Skeletal muscle satellite cell (primary cell): ENCODE measurements around the gene SEMA6D.

Source experiments
- H3K27me3 ChIP-seq: 2 replicates; pipeline ENCODE4 v1.7.0; 2013; ENCODE audit warnings: low read length; ENCODE audit not compliant: control insufficient read depth, insufficient read depth
- H3K36me3 ChIP-seq: 2 replicates; pipeline ENCODE4 v1.7.0; 2013; ENCODE audit warnings: mild to moderate bottlenecking, control low read depth, low read length; ENCODE audit not compliant: insufficient read depth
- H3K4me1 ChIP-seq: 2 replicates; pipeline ENCODE4 v1.7.0; 2013; ENCODE audit warnings: low read length; ENCODE audit not compliant: control insufficient read depth, insufficient read depth
- H3K4me2 ChIP-seq: 2 replicates; pipeline ENCODE4 v1.7.0; 2013; ENCODE audit warnings: mild to moderate bottlenecking, low read length
- H3K4me3 ChIP-seq: 2 replicates; pipeline ENCODE4 v1.7.0; 2013; ENCODE audit warnings: low read length
- H3K9ac ChIP-seq: 2 replicates; pipeline ENCODE4 v1.7.0; 2013; ENCODE audit warnings: mild to moderate bottlenecking, low read depth, low read length, moderate library complexity
- H3K9me3 ChIP-seq: replicated peaks from 2 replicates; pipeline ENCODE4 v1.7.0; 2013; ENCODE audit warnings: mild to moderate bottlenecking, control low read depth, low read length

The SEMA6D gene

DNA sequence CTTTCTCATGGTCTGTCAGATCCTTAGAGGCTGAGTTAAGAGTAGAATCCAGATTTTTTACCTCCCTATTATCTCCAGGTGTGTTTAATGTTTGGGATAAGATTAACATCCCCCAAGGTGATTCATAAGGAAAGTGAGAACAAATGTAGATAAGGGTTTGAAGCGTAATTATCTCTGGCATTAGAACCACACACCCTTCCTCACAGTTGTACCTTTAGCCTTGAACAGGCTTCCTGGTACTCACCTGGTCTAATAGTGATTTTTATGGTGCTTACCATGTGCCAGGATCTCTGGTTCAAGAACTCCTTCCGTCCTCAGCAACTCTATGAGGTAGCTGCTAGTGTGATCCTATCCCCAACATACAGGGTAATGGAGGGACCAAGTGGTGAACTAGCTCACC is 27.7 kb downstream of the SEMA6D start:
- no peak overlapping the region for H3K9ac ChIP-seq
- H3K27me3 ChIP-seq = no peaks in the 10 kb centered on the region
- no peak overlapping the region for H3K4me2 ChIP-seq
- no peak overlapping the region for H3K4me3 ChIP-seq
- peaks cover 6% of the 10 kb centered on the region for H3K4me1 ChIP-seq
- H3K9me3 ChIP-seq = no peaks in the 10 kb centered on the region
- H3K36me3 ChIP-seq = no peaks in the 10 kb centered on the region

DNA sequence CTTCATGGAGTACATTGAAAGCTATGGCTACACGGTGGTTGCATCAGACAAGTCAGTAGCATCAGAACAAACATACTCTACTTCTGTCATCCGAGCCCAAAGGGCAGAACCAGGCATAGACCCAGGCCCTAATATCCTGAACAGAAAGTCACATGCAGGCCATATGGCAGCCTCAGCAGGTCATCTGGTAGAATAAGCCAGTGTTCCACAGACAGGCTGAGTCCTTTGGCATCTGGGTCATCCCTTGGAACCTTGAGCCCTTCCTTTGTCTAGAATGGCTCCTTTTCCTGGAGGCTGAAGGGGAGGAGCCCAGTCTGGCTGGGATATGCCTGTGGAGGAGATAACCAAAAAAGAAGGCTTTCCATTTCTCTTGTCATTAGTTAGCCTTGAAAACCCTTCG is 29.2 kb downstream of the SEMA6D start:
- H3K27me3 ChIP-seq = no peaks in the 10 kb centered on the region
- H3K36me3 ChIP-seq = no peaks in the 10 kb centered on the region
- H3K4me3 ChIP-seq = no peak overlapping the region
- H3K9me3 ChIP-seq = no peaks in the 10 kb centered on the region
- no peak overlapping the region for H3K9ac ChIP-seq
- H3K4me2 ChIP-seq = no peak overlapping the region
- peaks cover 19% of the 10 kb centered on the region for H3K4me1 ChIP-seq

DNA sequence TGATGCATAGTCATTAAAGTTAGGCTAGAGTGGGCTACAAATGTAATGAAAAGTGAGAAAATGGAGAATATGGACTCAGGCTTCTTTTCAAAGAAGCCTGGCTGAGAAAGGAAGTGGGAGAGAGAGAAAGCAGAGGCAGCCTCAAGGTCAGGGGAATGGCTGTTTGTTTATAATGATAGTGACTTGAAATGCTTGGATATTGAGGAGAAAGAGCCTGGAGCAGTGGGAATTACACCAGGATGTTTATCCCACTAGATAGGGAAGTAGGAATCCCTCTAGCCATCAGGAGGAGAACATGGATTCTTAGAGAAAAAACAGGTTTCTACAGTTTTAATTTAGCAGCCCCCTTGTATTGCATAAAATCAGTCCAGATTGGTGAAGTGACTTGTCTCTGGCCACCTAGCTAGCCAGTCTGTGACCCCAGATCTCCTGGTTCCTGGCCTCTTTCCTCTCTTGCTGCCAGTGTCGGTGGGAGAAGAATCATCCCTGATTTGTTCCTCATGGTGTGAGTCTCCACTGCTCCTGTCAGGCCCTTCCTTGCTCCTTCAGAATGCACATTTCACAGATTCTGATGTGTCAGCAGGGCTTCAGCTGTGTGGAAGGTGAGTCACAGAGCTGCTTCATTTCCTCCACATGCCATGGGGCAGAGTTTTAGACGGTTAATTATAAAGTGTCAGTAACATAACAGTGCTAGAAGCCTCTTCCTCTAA is 32.9 kb downstream of the SEMA6D start:
- H3K27me3 ChIP-seq = no peaks in the 10 kb centered on the region
- no peak overlapping the region for H3K4me3 ChIP-seq
- H3K9me3 ChIP-seq = peaks cover 7% of the 10 kb centered on the region
- peak overlapping the region; percentile 21 for H3K9ac ChIP-seq
- H3K36me3 ChIP-seq = no peaks in the 10 kb centered on the region
- peaks cover 19% of the 10 kb centered on the region for H3K4me1 ChIP-seq
- no peak overlapping the region for H3K4me2 ChIP-seq

DNA sequence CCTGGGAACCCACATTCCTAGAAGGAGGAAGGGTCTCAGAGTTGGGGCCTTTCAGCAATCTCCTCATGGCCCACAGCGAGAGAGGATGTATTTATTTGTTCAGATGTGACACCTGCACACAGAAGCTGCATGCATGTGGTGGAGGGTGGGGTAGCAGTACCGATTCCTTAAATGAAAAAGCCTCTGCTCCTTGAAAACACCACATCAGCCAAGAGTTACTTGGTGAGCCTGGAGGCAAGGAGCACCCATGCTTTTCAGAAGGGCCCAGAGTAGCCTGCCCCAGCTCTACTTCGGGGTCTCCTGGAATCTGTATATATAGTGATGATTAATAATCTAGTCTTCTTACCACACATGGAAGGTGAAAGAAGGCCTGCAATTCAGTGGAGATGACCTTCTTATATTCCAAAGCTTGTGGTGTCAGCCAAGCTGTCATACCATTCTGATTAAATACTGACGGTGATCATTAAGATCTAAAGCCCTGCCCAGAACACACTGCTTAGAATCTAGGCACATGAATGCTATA is 33.5 kb downstream of the SEMA6D start:
- Histone ChIP-seq H3K9ac (no peak overlapping the region), H3K4me3 (no peak overlapping the region), H3K4me2 (no peak overlapping the region), H3K27me3 (no peaks in the 10 kb centered on the region), H3K36me3 (no peaks in the 10 kb centered on the region), H3K9me3 (peaks cover 7% of the 10 kb centered on the region), H3K4me1 (peaks cover 19% of the 10 kb centered on the region)

GRCh38 chr15:47753591-47753990 is 36.3 kb downstream of the SEMA6D start:
- no peak overlapping the region for H3K9ac ChIP-seq
- H3K4me2 ChIP-seq = no peak overlapping the region
- no peak overlapping the region for H3K4me3 ChIP-seq
- peaks cover 7% of the 10 kb centered on the region for H3K9me3 ChIP-seq
- no peaks in the 10 kb centered on the region for H3K36me3 ChIP-seq
- no peaks in the 10 kb centered on the region for H3K27me3 ChIP-seq
- peaks cover 30% of the 10 kb centered on the region for H3K4me1 ChIP-seq

GRCh38 chr15:47754312-47754711 is 37.0 kb downstream of the SEMA6D start:
- Histone ChIP-seq H3K4me2 (no peak overlapping the region), H3K9ac (no peak overlapping the region), H3K36me3 (no peaks in the 10 kb centered on the region), H3K27me3 (no peaks in the 10 kb centered on the region), H3K9me3 (peaks cover 7% of the 10 kb centered on the region), H3K4me3 (no peak overlapping the region), H3K4me1 (peaks cover 30% of the 10 kb centered on the region)

- no peak overlapping the region for H3K9ac ChIP-seq
- H3K4me2 ChIP-seq = no peak overlapping the region
- H3K9me3 ChIP-seq = peaks cover 7% of the 10 kb centered on the region
- peaks cover 15% of the 10 kb centered on the region for H3K4me1 ChIP-seq
- no peaks in the 10 kb centered on the region for H3K27me3 ChIP-seq
- H3K36me3 ChIP-seq = no peaks in the 10 kb centered on the region
- H3K4me3 ChIP-seq = no peak overlapping the region
These were observed 38.6 kb downstream of the SEMA6D start for GRCh38 chr15:47755941-47756340.

GRCh38 chr15:47756872-47757271 is 39.6 kb downstream of the SEMA6D start:
- no peak overlapping the region for H3K4me3 ChIP-seq
- H3K27me3 ChIP-seq = no peaks in the 10 kb centered on the region
- H3K36me3 ChIP-seq = no peaks in the 10 kb centered on the region
- H3K9ac ChIP-seq = no peak overlapping the region
- peaks cover 7% of the 10 kb centered on the region for H3K9me3 ChIP-seq
- no peak overlapping the region for H3K4me2 ChIP-seq
- peaks cover 12% of the 10 kb centered on the region for H3K4me1 ChIP-seq

DNA sequence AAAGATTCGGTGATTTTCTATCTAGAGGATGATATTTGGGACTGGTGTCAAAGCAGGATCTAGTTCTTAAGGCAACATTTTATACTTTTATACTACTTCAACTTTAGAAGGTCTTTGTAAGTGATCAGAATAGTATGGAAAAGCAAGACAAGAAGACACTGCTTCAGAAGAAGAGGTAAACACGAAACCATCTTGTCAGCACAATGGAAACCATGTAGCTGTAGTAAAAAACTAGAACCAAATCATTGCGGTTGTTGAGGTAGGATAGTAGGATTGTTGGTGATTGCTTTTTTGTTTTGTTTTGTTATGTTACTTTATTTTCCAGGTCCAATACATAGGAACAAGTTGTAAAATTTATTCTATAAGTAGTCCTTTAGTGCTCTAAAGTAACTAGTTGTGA is 40.0 kb downstream of the SEMA6D start:
- peaks cover 12% of the 10 kb centered on the region for H3K4me1 ChIP-seq
- no peaks in the 10 kb centered on the region for H3K27me3 ChIP-seq
- no peak overlapping the region for H3K9ac ChIP-seq
- H3K9me3 ChIP-seq = peaks cover 7% of the 10 kb centered on the region
- H3K36me3 ChIP-seq = no peaks in the 10 kb centered on the region
- no peak overlapping the region for H3K4me3 ChIP-seq
- no peak overlapping the region for H3K4me2 ChIP-seq

DNA sequence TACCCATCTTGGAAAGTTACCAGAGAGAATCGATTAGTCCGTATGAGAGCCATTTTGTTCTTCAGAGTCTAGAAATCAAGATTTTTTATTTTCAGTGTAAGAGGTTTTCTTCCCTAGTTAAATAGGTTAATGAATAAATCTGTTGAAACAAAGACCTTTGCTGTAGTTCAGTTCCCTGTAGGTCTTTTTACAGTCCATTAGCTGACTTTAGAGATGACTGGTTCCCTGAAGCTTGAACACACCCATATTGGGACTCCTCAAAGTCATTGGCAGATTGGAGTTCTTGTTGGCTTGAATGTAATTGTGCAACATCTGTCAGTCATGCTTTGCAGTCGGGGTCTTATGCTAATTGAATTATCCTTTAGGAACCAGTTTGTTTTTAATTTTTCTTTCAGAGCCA is 45.3 kb downstream of the SEMA6D start:
- H3K9me3 ChIP-seq = no peaks in the 10 kb centered on the region
- no peaks in the 10 kb centered on the region for H3K27me3 ChIP-seq
- no peak overlapping the region for H3K4me3 ChIP-seq
- H3K4me2 ChIP-seq = no peak overlapping the region
- no peak overlapping the region for H3K9ac ChIP-seq
- no peaks in the 10 kb centered on the region for H3K4me1 ChIP-seq
- H3K36me3 ChIP-seq = no peaks in the 10 kb centered on the region

DNA sequence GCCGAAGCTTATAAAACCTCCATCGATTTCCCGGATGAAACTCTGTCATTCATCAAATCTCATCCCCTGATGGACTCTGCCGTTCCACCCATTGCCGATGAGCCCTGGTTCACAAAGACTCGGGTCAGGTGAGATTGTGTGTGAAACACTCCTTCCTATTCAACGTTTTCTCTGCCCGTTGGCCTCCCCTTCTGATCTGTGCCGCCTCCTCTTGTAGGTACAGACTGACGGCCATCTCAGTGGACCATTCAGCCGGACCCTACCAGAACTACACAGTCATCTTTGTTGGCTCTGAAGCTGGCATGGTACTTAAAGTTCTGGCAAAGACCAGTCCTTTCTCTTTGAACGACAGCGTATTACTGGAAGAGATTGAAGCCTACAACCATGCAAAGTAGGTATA is 47.4 kb downstream of the SEMA6D start:
- Histone ChIP-seq H3K9me3 (no peaks in the 10 kb centered on the region), H3K36me3 (no peaks in the 10 kb centered on the region), H3K4me1 (no peaks in the 10 kb centered on the region), H3K4me2 (no peak overlapping the region), H3K27me3 (no peaks in the 10 kb centered on the region), H3K4me3 (no peak overlapping the region), H3K9ac (no peak overlapping the region)

- Histone ChIP-seq H3K4me1 (no peaks in the 10 kb centered on the region), H3K4me2 (no peak overlapping the region), H3K36me3 (no peaks in the 10 kb centered on the region), H3K27me3 (no peaks in the 10 kb centered on the region), H3K9ac (no peak overlapping the region), H3K4me3 (no peak overlapping the region), H3K9me3 (no peaks in the 10 kb centered on the region)
These were observed 49.1 kb downstream of the SEMA6D start for GRCh38 chr15:47766406-47766805.
